Measurements from ENCODE around the gene ADM2.

Gene ADM2

DNA sequence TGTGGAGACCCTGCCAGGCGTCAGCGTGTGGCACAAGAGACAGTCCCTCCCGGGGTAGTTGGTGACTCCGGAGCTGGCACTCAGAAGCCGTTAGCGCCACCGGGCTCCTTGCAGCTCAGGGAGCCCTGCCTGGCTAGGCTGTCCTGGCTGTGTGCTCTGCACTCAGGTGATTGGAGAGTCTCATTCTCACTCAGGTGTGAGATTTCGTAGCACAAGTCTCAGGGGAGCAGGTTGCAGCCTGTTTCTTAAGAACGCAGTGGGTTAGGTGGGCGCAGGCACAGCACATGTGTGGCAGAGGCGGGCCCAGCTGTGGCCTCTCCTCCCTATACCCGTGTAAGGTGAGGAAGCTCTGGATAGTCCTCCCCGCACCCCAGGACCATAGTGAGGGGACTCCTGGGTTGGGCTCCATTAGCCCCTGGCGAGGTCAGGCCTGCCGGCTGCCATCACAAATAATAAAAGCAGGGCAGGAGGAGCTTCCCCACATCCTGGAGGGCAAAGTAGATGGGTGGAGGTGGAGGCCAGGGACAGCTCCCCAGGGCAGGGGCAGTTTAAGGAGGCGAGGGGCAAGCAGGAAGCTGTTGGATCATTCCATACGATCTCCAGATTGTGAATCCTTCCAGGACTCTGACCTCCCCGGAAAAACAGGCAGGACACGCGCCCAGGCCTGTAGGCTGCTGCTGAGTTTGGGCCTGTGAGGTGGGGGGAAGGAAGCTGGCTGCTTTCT is 45.9 kb upstream of the ADM2 start:
- H3K9me3 ChIP-seq (replicated peaks; ENCODE audit: insufficient read depth, low read length), result no peaks in the 10 kb centered on the region
- H3K27ac ChIP-seq (ENCODE audit: low read length), result no peak overlapping the region
- TF ChIP-seq EZH2phosphoT487 (IDR thresholded peaks at IDR 0.05; ENCODE audit: low read length) (no peak), EZH2 (optimal IDR thresholded peaks at IDR 0.05; ENCODE audit: low read depth, low read length) (no peak)
- TF ChIP-seq, protein P1, sequence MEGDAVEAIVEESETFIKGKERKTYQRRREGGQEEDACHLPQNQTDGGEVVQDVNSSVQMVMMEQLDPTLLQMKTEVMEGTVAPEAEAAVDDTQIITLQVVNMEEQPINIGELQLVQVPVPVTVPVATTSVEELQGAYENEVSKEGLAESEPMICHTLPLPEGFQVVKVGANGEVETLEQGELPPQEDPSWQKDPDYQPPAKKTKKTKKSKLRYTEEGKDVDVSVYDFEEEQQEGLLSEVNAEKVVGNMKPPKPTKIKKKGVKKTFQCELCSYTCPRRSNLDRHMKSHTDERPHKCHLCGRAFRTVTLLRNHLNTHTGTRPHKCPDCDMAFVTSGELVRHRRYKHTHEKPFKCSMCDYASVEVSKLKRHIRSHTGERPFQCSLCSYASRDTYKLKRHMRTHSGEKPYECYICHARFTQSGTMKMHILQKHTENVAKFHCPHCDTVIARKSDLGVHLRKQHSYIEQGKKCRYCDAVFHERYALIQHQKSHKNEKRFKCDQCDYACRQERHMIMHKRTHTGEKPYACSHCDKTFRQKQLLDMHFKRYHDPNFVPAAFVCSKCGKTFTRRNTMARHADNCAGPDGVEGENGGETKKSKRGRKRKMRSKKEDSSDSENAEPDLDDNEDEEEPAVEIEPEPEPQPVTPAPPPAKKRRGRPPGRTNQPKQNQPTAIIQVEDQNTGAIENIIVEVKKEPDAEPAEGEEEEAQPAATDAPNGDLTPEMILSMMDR (IDR thresholded peaks at IDR 0.05; ENCODE audit: low read length), result no peak
- H3F3A ChIP-seq (ENCODE audit: insufficient read depth, low read length), result no peaks in the 10 kb centered on the region
- H3K9ac ChIP-seq (ENCODE audit: low read length), result no peak overlapping the region
- H3K4me2 ChIP-seq (ENCODE audit: low read depth, low read length), result no peak overlapping the region
- DNase-seq, result no peak
- no peak overlapping the region for H2AFZ ChIP-seq (ENCODE audit: low read length)
- H3K4me3 ChIP-seq (ENCODE audit: low read length), result no peak overlapping the region
- H3K4me1 ChIP-seq (ENCODE audit: low read length), result no peaks in the 10 kb centered on the region
- H3K79me2 ChIP-seq (ENCODE audit: low read length), result no peaks in the 10 kb centered on the region
- H3K27me3 ChIP-seq (replicated peaks; ENCODE audit: insufficient read depth, low read length), result no peaks in the 10 kb centered on the region
- 0 out of 2 replicates have a peak, but pooled peaks cover 3% of the 10 kb centered on the region for H3K36me3 ChIP-seq (replicated peaks; ENCODE audit: insufficient read depth, low read length)
- no peaks in the 10 kb centered on the region for H3K9me2 ChIP-seq (replicated peaks; ENCODE audit: insufficient read depth, low read length)
- no peaks in the 10 kb centered on the region for H4K20me1 ChIP-seq (ENCODE audit: insufficient read depth, low read length)

DNA sequence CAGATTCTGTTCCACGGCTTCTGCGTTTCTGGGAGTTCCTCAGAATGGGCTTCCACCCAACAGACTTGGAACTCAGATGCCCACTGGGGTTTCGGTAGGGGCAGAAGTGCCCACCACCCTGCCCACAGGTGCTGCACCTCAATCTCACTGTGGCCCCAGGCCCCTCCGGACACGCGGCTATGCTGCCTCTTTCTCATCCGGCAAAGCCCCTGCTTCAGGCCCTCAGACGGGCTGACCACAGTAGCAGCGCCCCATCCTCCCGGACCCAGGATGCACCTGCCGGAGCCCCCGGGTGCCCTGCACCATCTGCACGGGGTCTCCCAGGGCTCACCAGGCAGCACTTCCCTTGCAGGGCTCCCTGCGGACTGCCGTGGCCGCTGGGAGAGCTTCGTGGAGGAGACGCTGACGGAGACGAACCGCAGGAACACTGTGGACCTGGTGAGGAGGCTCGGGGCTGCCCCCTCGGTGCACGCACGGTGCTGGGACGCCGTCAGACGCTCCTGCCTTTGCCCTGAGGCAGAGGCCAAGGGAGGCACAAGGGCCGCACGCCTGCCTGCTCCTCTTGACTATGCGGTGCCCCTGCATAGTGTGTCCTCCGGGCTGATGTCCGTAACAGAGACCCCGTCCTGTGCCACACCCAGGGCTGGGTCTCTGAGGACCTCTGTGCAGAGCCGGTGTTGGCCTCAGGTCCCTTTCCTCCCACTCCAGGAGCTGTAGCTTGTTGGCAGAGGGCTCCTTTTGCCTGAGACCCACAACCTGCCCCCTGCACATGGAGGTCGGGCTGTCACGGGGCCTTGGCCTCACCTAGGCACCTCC is 45.1 kb upstream of the ADM2 start:
- no peak overlapping the region for H2AFZ ChIP-seq (ENCODE audit: low read length)
- H3K9me2 ChIP-seq (replicated peaks; ENCODE audit: insufficient read depth, low read length), result no peaks in the 10 kb centered on the region
- 0 out of 2 replicates have a peak, but pooled peaks cover 3% of the 10 kb centered on the region for H3K36me3 ChIP-seq (replicated peaks; ENCODE audit: insufficient read depth, low read length)
- TF ChIP-seq EZH2 (optimal IDR thresholded peaks at IDR 0.05; ENCODE audit: low read depth, low read length) (no peak), EZH2phosphoT487 (IDR thresholded peaks at IDR 0.05; ENCODE audit: low read length) (no peak)
- TF ChIP-seq, protein P1 (IDR thresholded peaks at IDR 0.05; ENCODE audit: low read length), result no peak
- no peaks in the 10 kb centered on the region for H4K20me1 ChIP-seq (ENCODE audit: insufficient read depth, low read length)
- no peaks in the 10 kb centered on the region for H3K9me3 ChIP-seq (replicated peaks; ENCODE audit: insufficient read depth, low read length)
- no peaks in the 10 kb centered on the region for H3F3A ChIP-seq (ENCODE audit: insufficient read depth, low read length)
- no peaks in the 10 kb centered on the region for H3K4me1 ChIP-seq (ENCODE audit: low read length)
- no peak overlapping the region for H3K27ac ChIP-seq (ENCODE audit: low read length)
- no peaks in the 10 kb centered on the region for H3K79me2 ChIP-seq (ENCODE audit: low read length)
- H3K4me2 ChIP-seq (ENCODE audit: low read depth, low read length), result no peak overlapping the region
- no peak for DNase-seq
- no peaks in the 10 kb centered on the region for H3K27me3 ChIP-seq (replicated peaks; ENCODE audit: insufficient read depth, low read length)
- no peak overlapping the region for H3K4me3 ChIP-seq (ENCODE audit: low read length)
- H3K9ac ChIP-seq (ENCODE audit: low read length), result no peak overlapping the region

DNA sequence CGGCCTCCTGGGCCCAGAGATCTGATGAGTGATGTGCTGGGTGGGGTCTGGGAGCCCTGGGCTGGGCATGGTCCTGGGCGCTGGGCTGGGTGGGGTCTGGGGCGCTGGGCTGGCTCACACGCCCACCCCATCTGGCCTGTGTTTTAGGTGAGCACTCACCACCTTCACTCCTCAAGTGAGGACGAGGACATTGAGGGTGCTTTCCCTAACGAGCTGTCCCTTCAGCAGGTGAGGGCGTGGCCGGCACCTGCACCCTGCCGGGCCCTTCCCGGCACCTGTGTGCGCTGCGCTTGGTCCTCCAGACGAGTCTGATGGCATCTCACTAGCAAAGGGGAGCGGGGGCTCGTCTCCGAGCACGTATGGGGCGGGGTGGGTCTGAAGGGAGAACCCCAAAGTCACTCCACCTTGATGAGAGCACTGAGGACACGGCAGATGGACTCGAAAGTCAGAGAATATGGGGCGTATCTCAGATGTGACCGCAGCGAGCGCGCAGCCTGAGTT is 44.5 kb upstream of the ADM2 start:
- no peaks in the 10 kb centered on the region for H3F3A ChIP-seq (ENCODE audit: insufficient read depth, low read length)
- H3K9ac ChIP-seq (ENCODE audit: low read length), result no peak overlapping the region
- H3K9me3 ChIP-seq (replicated peaks; ENCODE audit: insufficient read depth, low read length), result no peaks in the 10 kb centered on the region
- no peaks in the 10 kb centered on the region for H3K9me2 ChIP-seq (replicated peaks; ENCODE audit: insufficient read depth, low read length)
- H4K20me1 ChIP-seq (ENCODE audit: insufficient read depth, low read length), result no peaks in the 10 kb centered on the region
- H2AFZ ChIP-seq (ENCODE audit: low read length), result no peak overlapping the region
- H3K4me2 ChIP-seq (ENCODE audit: low read depth, low read length), result no peak overlapping the region
- no peak overlapping the region for H3K27ac ChIP-seq (ENCODE audit: low read length)
- TF ChIP-seq EZH2phosphoT487 (IDR thresholded peaks at IDR 0.05; ENCODE audit: low read length) (no peak), EZH2 (optimal IDR thresholded peaks at IDR 0.05; ENCODE audit: low read depth, low read length) (no peak)
- TF ChIP-seq, protein P1 (IDR thresholded peaks at IDR 0.05; ENCODE audit: low read length), result no peak
- H3K4me1 ChIP-seq (ENCODE audit: low read length), result no peaks in the 10 kb centered on the region
- no peak for DNase-seq
- H3K4me3 ChIP-seq (ENCODE audit: low read length), result no peak overlapping the region
- H3K36me3 ChIP-seq (replicated peaks; ENCODE audit: insufficient read depth, low read length), result 0 out of 2 replicates have a peak, but pooled peaks cover 3% of the 10 kb centered on the region
- H3K79me2 ChIP-seq (ENCODE audit: low read length), result no peaks in the 10 kb centered on the region
- no peaks in the 10 kb centered on the region for H3K27me3 ChIP-seq (replicated peaks; ENCODE audit: insufficient read depth, low read length)
